ENCODE results near the gene WDR64.

GRCh38 chr1:241733899-241734298 lies 81.8 kb downstream of the WDR64 start:
- TF ChIP-seq POLR2A (IDR thresholded peaks at IDR 0.05): no peak
- TF ChIP-seq CTCF (IDR thresholded peaks at IDR 0.05): no peak

All from testis (tissue), 2 donors.